ENCODE data around the gene ATXN7L2. TPM values are rescaled to one million over a fixed set of nuclear protein-coding genes. Genes with fewer than 3 reads are reported as not detected.

ATXN7L2 gene
- total and polyA plus RNA-seq, 2 of the 8 experiments (the other 6 are each of a cell fraction or from before 2014, with no cell fraction given), result 8.1 to 9.3 TPM

DNA sequence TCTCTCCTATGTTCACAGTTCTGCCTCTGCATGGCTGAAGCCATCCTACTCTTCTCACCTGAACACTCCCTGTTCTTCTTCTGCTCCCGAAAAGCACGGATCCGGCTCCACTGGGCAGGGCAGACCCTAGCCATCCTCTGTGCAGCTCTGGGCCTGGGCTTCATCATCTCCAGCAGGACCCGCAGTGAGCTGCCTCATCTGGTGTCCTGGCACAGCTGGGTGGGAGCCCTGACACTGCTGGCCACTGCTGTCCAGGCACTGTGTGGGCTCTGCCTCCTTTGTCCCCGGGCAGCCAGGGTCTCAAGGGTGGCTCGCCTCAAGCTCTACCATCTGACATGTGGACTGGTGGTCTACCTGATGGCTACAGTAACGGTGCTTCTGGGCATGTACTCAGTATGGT, 12.0 kb downstream of the ATXN7L2 start (continued):
- no peak for TF ChIP-seq MAFK (IDR thresholded peaks at IDR 0.05; ENCODE audit: low read depth, low read length)
- TF ChIP-seq KDM1A (IDR thresholded peaks at IDR 0.05; ENCODE audit: borderline replicate concordance, low read length), result no peak
- no peak for TF ChIP-seq CBX5 (IDR thresholded peaks at IDR 0.05; ENCODE audit: low read depth, low read length)
- no peak for TF ChIP-seq TAF1 (IDR thresholded peaks at IDR 0.05; ENCODE audit: low read depth, low read length)
- TF ChIP-seq GABPA (IDR thresholded peaks at IDR 0.05; ENCODE audit: borderline replicate concordance, insufficient read depth, low read length), result no peak
